Vagina (tissue), 2 donors: ENCODE data around the gene CEBPG.

ENCODE experiments used
- CTCF ChIP-seq, 3 experiments: fragments of 450-650 bp in 2 of 3; fragments of 200-600 bp in 1 of 3; sonication (generic) in 1 of 3; IDR thresholded peaks; one replicate each; pipeline ENCODE4 v1.5.1; 2017 to 2019; ENCODE audit warnings: antibody characterized with exemption in 3 of 3, mild to moderate bottlenecking in 2 of 3, moderate library complexity in 2 of 3
- POLR2A ChIP-seq, 2 donors: fragments of 450-650 bp; IDR thresholded peaks; one replicate each; pipeline ENCODE4 v1.6.1; 2017; ENCODE audit warnings: antibody characterized with exemption in 2 of 2, mild to moderate bottlenecking in 2 of 2, moderate library complexity in 2 of 2
- POLR2AphosphoS5 ChIP-seq, 2 donors: sonication (generic); formaldehyde crosslinking; IDR thresholded peaks; one replicate each; pipeline ENCODE4 v1.9.0; 2017; ENCODE audit warnings: antibody characterized with exemption in 2 of 2, mild to moderate bottlenecking in 2 of 2, low read depth in 1 of 2; ENCODE audit not compliant: insufficient read depth in 1 of 2

- TF ChIP-seq POLR2A (IDR thresholded peaks at IDR 0.05) (no peak), CTCF (IDR thresholded peaks at IDR 0.05) (no peak), POLR2AphosphoS5 (IDR thresholded peaks at IDR 0.05; ENCODE audit: insufficient read depth in 1 of 2, low read depth in 1 of 2) (no peak)
These were observed 26.2 kb upstream of the CEBPG start for GRCh38 chr19:33347300-33347699.
